ENCODE measurements around the gene LDLRAD4. TPM values are rescaled to one million over a fixed set of nuclear protein-coding genes. Genes with fewer than 3 reads are reported as not detected.
A peak's percentile ranks its signal among the peaks of the same experiment; 100 is the strongest.

Gene LDLRAD4
- total RNA-seq, 1 experiment from 2014 or later, result 204 TPM

DNA sequence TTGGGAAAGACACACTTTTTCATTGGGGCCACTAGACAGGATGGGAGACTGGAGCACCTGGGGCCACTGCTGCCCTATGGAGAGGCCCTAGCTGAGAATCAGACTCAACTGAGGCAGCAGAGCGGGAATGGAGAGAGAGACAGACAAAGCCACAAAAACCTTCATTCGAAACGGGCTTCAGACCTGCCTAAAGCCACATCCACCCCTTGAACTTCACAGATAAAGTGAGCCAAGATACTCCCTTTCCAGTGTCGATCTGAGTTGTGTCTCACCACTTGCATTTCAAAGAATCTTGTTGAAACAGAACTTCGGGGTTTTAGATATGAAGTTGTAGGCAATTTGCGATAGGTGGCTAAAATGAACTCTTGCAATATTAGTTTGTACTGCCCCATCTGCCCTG lies 11.3 kb upstream of the LDLRAD4 start:
- H3K9ac ChIP-seq (ENCODE audit: low read length), result no peak overlapping the region
- no peaks in the 10 kb centered on the region for H3K36me3 ChIP-seq (ENCODE audit: insufficient read depth, low read length)
- DNase-seq, result no peak

DNA sequence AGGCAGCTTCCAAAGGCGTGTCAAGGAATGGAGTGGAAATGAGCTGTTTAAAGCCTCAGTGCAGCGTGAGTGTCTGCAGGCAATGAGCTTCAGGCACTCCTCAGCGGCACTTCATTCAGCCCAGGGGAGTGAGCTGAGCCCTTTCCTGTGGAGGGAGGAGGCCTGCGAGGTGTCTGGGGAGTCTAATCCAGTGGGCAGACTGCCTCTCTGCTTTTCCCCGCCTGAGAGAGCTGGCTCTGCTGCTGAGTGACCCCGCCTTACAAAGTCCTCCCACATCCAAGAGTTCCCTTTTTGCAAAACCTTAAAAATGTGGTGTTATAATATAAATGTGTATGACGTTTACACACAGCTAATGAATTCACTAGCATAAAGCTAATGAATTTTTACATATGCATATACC lies 7.0 kb upstream of the LDLRAD4 start:
- H3K27me3 ChIP-seq (ENCODE audit: low read length), result no peaks in the 10 kb centered on the region
- H3K9me3 ChIP-seq (ENCODE audit: low read length), result no peaks in the 10 kb centered on the region
- H3K27ac ChIP-seq (ENCODE audit: low read length), result no peak overlapping the region
- H2AFZ ChIP-seq (ENCODE audit: low read length), result no peak overlapping the region
- no peak overlapping the region for H3K9ac ChIP-seq (ENCODE audit: low read length)
- H3K4me1 ChIP-seq (ENCODE audit: low read length), result no peaks in the 10 kb centered on the region
- no peaks in the 10 kb centered on the region for H4K20me1 ChIP-seq (ENCODE audit: insufficient read depth, low read depth, low read length)
- DNase-seq, result no peak
- H3K9me2 ChIP-seq (replicated peaks; ENCODE audit: insufficient read depth, low read length), result no peaks in the 10 kb centered on the region
- no peaks in the 10 kb centered on the region for H3K79me2 ChIP-seq (ENCODE audit: low read length)
- H3K4me3 ChIP-seq (ENCODE audit: low read length), result no peak overlapping the region
- no peak overlapping the region for H3K4me2 ChIP-seq (ENCODE audit: low read depth, low read length, poor library complexity, severe bottlenecking)
- no peaks in the 10 kb centered on the region for H3K36me3 ChIP-seq (ENCODE audit: insufficient read depth, low read length)

More for the DNA sequence above, 11.3 kb upstream of the LDLRAD4 start:
- Histone ChIP-seq H3K79me2 (ENCODE audit: low read length) (no peaks in the 10 kb centered on the region), H3K9me3 (ENCODE audit: low read length) (no peaks in the 10 kb centered on the region), H3K4me2 (ENCODE audit: low read depth, low read length, poor library complexity, severe bottlenecking) (no peak overlapping the region), H3K9me2 (replicated peaks; ENCODE audit: insufficient read depth, low read length) (no peaks in the 10 kb centered on the region), H4K20me1 (ENCODE audit: insufficient read depth, low read depth, low read length) (no peaks in the 10 kb centered on the region), H3K27ac (ENCODE audit: low read length) (no peak overlapping the region), H3K4me3 (ENCODE audit: low read length) (no peak overlapping the region), H3K27me3 (ENCODE audit: low read length) (no peaks in the 10 kb centered on the region), H2AFZ (ENCODE audit: low read length) (no peak overlapping the region), H3K4me1 (ENCODE audit: low read length) (no peaks in the 10 kb centered on the region)

DNA sequence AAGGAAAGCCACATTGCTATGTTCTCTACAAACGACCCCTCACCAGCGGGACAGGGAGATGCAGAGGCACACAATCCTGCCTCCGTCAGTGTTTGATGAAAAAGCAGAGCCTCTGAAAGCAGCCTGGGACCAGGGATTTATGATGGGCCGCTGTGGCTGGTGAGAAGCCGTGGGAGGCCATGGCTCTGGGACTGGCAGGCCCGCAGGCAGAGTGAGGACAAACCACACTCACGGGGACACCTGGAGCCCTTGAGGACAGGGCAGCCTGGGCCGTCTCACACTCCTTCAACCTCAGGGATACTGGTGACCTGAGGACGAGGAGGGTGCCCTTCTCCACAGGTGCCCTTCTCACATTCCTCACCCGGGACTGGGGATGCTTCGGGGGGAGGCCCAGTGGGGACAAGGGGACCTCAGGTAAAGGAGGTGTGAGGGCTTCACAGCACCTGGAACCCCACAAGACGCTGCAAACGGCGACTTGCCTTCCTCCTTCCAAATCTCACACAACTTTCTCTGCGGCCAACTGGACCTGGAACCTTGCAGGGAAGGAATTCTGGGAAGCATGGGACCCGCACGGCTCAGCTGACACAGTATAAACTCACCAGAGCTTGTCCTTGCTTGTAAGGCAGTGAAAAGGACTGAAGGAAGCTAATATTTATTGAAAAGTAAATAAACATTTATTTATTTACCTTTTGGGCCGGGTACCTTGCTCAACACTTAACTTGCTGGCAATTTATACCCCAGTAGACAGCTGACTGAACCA lies 5.3 kb upstream of the LDLRAD4 start:
- no peak for DNase-seq
- H3K4me3 ChIP-seq (ENCODE audit: low read length), result no peak overlapping the region
- H2AFZ ChIP-seq (ENCODE audit: low read length), result no peak overlapping the region
- no peaks in the 10 kb centered on the region for H3K79me2 ChIP-seq (ENCODE audit: low read length)
- H3K27me3 ChIP-seq (ENCODE audit: low read length), result no peaks in the 10 kb centered on the region
- H3K9me3 ChIP-seq (ENCODE audit: low read length), result no peaks in the 10 kb centered on the region
- no peak overlapping the region for H3K4me2 ChIP-seq (ENCODE audit: low read depth, low read length, poor library complexity, severe bottlenecking)
- no peaks in the 10 kb centered on the region for H4K20me1 ChIP-seq (ENCODE audit: insufficient read depth, low read depth, low read length)
- no peaks in the 10 kb centered on the region for H3K36me3 ChIP-seq (ENCODE audit: insufficient read depth, low read length)
- no peaks in the 10 kb centered on the region for H3K9me2 ChIP-seq (replicated peaks; ENCODE audit: insufficient read depth, low read length)
- H3K4me1 ChIP-seq (ENCODE audit: low read length), result no peaks in the 10 kb centered on the region
- H3K27ac ChIP-seq (ENCODE audit: low read length), result no peak overlapping the region
- H3K9ac ChIP-seq (ENCODE audit: low read length), result no peak overlapping the region

DNA sequence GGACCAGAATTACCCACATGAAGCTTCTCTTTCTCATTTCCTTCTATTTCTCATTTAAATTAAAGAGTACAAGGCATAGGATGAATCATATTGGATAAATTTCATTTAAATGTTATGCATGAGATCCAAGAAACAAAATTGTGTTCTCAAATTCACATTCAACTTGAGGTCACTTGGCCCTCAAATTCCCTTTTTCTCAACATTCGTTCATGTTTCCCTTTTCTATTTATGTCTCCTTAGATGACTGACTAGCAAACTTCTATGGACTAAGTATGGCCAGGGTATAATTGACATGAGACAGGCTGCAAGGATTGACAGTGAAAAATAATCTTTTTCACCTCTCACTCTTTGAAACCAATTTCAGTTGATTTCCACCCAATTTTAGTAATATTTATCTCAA lies 4.0 kb upstream of the LDLRAD4 start:
- Histone ChIP-seq H3K27me3 (ENCODE audit: low read length) (no peaks in the 10 kb centered on the region), H3K4me3 (ENCODE audit: low read length) (no peak overlapping the region), H3K9ac (ENCODE audit: low read length) (no peak overlapping the region), H3K4me2 (ENCODE audit: low read depth, low read length, poor library complexity, severe bottlenecking) (no peak overlapping the region), H2AFZ (ENCODE audit: low read length) (no peak overlapping the region), H3K9me2 (replicated peaks; ENCODE audit: insufficient read depth, low read length) (no peaks in the 10 kb centered on the region), H3K4me1 (ENCODE audit: low read length) (no peaks in the 10 kb centered on the region), H4K20me1 (ENCODE audit: insufficient read depth, low read depth, low read length) (no peaks in the 10 kb centered on the region), H3K36me3 (ENCODE audit: insufficient read depth, low read length) (no peaks in the 10 kb centered on the region), H3K9me3 (ENCODE audit: low read length) (no peaks in the 10 kb centered on the region), H3K27ac (ENCODE audit: low read length) (no peak overlapping the region), H3K79me2 (ENCODE audit: low read length) (no peaks in the 10 kb centered on the region)
- DNase-seq, result no peak

DNA sequence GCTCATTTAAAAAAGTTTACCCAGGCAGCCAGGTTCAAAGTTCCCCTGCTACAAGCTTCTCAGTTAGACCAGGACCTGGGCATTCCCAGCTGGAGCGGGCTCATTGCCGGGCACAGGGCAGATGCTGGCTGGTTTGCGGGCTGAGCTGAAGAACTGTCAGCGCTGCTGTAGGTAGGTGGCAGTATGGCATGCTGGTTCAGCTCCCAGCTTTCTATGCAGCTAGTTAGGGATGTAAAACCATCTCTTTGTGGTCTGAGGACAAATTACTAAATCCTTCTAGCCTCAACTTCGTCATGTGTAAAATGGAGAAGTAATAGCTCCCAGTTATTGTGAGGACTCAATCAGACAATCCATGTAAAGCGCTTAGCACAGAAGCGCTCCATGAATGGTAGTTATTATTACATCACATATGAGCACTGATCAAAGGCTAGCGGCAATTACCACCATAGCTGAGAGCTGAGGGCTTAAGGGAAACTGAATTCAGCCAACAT lies 2.4 kb upstream of the LDLRAD4 start:
- H3K4me2 ChIP-seq (ENCODE audit: low read depth, low read length, poor library complexity, severe bottlenecking), result no peak overlapping the region
- H3K4me1 ChIP-seq (ENCODE audit: low read length), result no peaks in the 10 kb centered on the region
- peak; percentile 74 for DNase-seq
- no peak overlapping the region for H3K4me3 ChIP-seq (ENCODE audit: low read length)
- no peaks in the 10 kb centered on the region for H3K36me3 ChIP-seq (ENCODE audit: insufficient read depth, low read length)
- H3K9ac ChIP-seq (ENCODE audit: low read length), result no peak overlapping the region
- no peaks in the 10 kb centered on the region for H3K79me2 ChIP-seq (ENCODE audit: low read length)
- no peaks in the 10 kb centered on the region for H4K20me1 ChIP-seq (ENCODE audit: insufficient read depth, low read depth, low read length)
- H3K9me3 ChIP-seq (ENCODE audit: low read length), result no peaks in the 10 kb centered on the region
- H3K27me3 ChIP-seq (ENCODE audit: low read length), result no peaks in the 10 kb centered on the region
- H2AFZ ChIP-seq (ENCODE audit: low read length), result no peak overlapping the region
- H3K9me2 ChIP-seq (replicated peaks; ENCODE audit: insufficient read depth, low read length), result no peaks in the 10 kb centered on the region
- no peak overlapping the region for H3K27ac ChIP-seq (ENCODE audit: low read length)

- H3K27ac ChIP-seq (ENCODE audit: low read length), result no peak overlapping the region
- H3K4me3 ChIP-seq (ENCODE audit: low read length), result no peak overlapping the region
- H3K4me2 ChIP-seq (ENCODE audit: low read depth, low read length, poor library complexity, severe bottlenecking), result no peak overlapping the region
- H3K9ac ChIP-seq (ENCODE audit: low read length), result no peak overlapping the region
- DNase-seq, result no peak
- no peaks in the 10 kb centered on the region for H3K9me2 ChIP-seq (replicated peaks; ENCODE audit: insufficient read depth, low read length)
- H2AFZ ChIP-seq (ENCODE audit: low read length), result no peak overlapping the region
- H3K9me3 ChIP-seq (ENCODE audit: low read length), result no peaks in the 10 kb centered on the region
- no peaks in the 10 kb centered on the region for H3K79me2 ChIP-seq (ENCODE audit: low read length)
- no peaks in the 10 kb centered on the region for H3K4me1 ChIP-seq (ENCODE audit: low read length)
- no peaks in the 10 kb centered on the region for H3K27me3 ChIP-seq (ENCODE audit: low read length)
- H3K36me3 ChIP-seq (ENCODE audit: insufficient read depth, low read length), result no peaks in the 10 kb centered on the region
- no peaks in the 10 kb centered on the region for H4K20me1 ChIP-seq (ENCODE audit: insufficient read depth, low read depth, low read length)
These were observed 1.7 kb upstream of the LDLRAD4 start for GRCh38 chr18:13216711-13217465.

GRCh38 chr18:13217466-13217961 lies 1.0 kb upstream of the LDLRAD4 start:
- no peaks in the 10 kb centered on the region for H4K20me1 ChIP-seq (ENCODE audit: insufficient read depth, low read depth, low read length)
- H3K4me2 ChIP-seq (ENCODE audit: low read depth, low read length, poor library complexity, severe bottlenecking), result no peak overlapping the region
- H2AFZ ChIP-seq (ENCODE audit: low read length), result no peak overlapping the region
- H3K9ac ChIP-seq (ENCODE audit: low read length), result no peak overlapping the region
- H3K27ac ChIP-seq (ENCODE audit: low read length), result no peak overlapping the region
- no peaks in the 10 kb centered on the region for H3K36me3 ChIP-seq (ENCODE audit: insufficient read depth, low read length)
- no peak overlapping the region for H3K4me3 ChIP-seq (ENCODE audit: low read length)
- H3K9me2 ChIP-seq (replicated peaks; ENCODE audit: insufficient read depth, low read length), result no peaks in the 10 kb centered on the region
- H3K4me1 ChIP-seq (ENCODE audit: low read length), result no peaks in the 10 kb centered on the region
- no peak for DNase-seq
- no peaks in the 10 kb centered on the region for H3K79me2 ChIP-seq (ENCODE audit: low read length)
- H3K9me3 ChIP-seq (ENCODE audit: low read length), result no peaks in the 10 kb centered on the region
- no peaks in the 10 kb centered on the region for H3K27me3 ChIP-seq (ENCODE audit: low read length)

- Histone ChIP-seq H2AFZ (ENCODE audit: low read length) (no peak overlapping the region), H4K20me1 (ENCODE audit: insufficient read depth, low read depth, low read length) (no peaks in the 10 kb centered on the region), H3K36me3 (ENCODE audit: insufficient read depth, low read length) (no peaks in the 10 kb centered on the region), H3K4me2 (ENCODE audit: low read depth, low read length, poor library complexity, severe bottlenecking) (no peak overlapping the region), H3K79me2 (ENCODE audit: low read length) (no peaks in the 10 kb centered on the region), H3K27ac (ENCODE audit: low read length) (no peak overlapping the region), H3K9ac (ENCODE audit: low read length) (no peak overlapping the region), H3K27me3 (ENCODE audit: low read length) (no peaks in the 10 kb centered on the region), H3K9me2 (replicated peaks; ENCODE audit: insufficient read depth, low read length) (no peaks in the 10 kb centered on the region), H3K4me3 (ENCODE audit: low read length) (no peak overlapping the region), H3K4me1 (ENCODE audit: low read length) (no peaks in the 10 kb centered on the region), H3K9me3 (ENCODE audit: low read length) (no peaks in the 10 kb centered on the region)
- no peak for DNase-seq
These were observed 591 bp upstream of the LDLRAD4 start for GRCh38 chr18:13217971-13218367.

Measured in Karpas-422 (cell line).